CD4-positive, alpha-beta T cell treated with Interleukin-4 for 1 hour (primary cell): Measurements from ENCODE around the gene ZBTB12.
"Not testable (repeated sequence)": the region's sequence is repeated elsewhere in the genome, so short reads cannot be mapped to it uniquely, and the experiment has no call there.

ENCODE experiments used
- DNase-seq, 2 donors: peaks; one replicate each; pipeline ENCODE4 v3.0.0-alpha.2; 2020 to 2022

ZBTB12 gene

GRCh38 chr6:31874084-31874670 lies 27.7 kb downstream of the ZBTB12 start:
- no peak for DNase-seq

- no peak for DNase-seq
Measured at GRCh38 chr6:31871046-31871659, 30.7 kb downstream of the ZBTB12 start.

- no peak for DNase-seq
Measured at GRCh38 chr6:31870385-31870921, 31.4 kb downstream of the ZBTB12 start.

GRCh38 chr6:31869343-31869742 lies 32.5 kb downstream of the ZBTB12 start:
- no peak for DNase-seq

- DNase-seq: not testable (repeated sequence)
Measured at GRCh38 chr6:31868658-31868971, 33.3 kb downstream of the ZBTB12 start.

- no peak for DNase-seq
Measured at GRCh38 chr6:31865205-31866118, 36.4 kb downstream of the ZBTB12 start.

GRCh38 chr6:31864818-31865204 lies 37.1 kb downstream of the ZBTB12 start:
- no peak for DNase-seq

- not testable (repeated sequence) for DNase-seq
Measured at GRCh38 chr6:31864123-31864562, 37.7 kb downstream of the ZBTB12 start.

- peak; percentile 100 for DNase-seq
Measured at GRCh38 chr6:31862344-31863235, 39.3 kb downstream of the ZBTB12 start, which contains the start of gene NEU1. Gene NEU1 (minus strand): TSS chr6:31862821. CDS start chr6:31862776, 45 bp downstream.

- no peak for DNase-seq
Measured at GRCh38 chr6:31861919-31862343, 40.0 kb downstream of the ZBTB12 start.

- DNase-seq: no peak
Measured at GRCh38 chr6:31861150-31861549, 40.7 kb downstream of the ZBTB12 start.

GRCh38 chr6:31860349-31860748 lies 41.5 kb downstream of the ZBTB12 start:
- no peak for DNase-seq

- DNase-seq: no peak
Measured at GRCh38 chr6:31859923-31860322, 42.0 kb downstream of the ZBTB12 start.

GRCh38 chr6:31858707-31859106 lies 43.2 kb downstream of the ZBTB12 start:
- no peak for DNase-seq

- not testable (repeated sequence) for DNase-seq
Measured at GRCh38 chr6:31857774-31858173, 44.1 kb downstream of the ZBTB12 start.

GRCh38 chr6:31851980-31852718 lies 49.7 kb downstream of the ZBTB12 start:
- not testable (repeated sequence) for DNase-seq

GRCh38 chr6:31851485-31851832 lies 50.4 kb downstream of the ZBTB12 start:
- DNase-seq: no peak

- DNase-seq: no peak
Measured at GRCh38 chr6:31850765-31851484, 51.0 kb downstream of the ZBTB12 start.
